22Rv1 (cell line): ENCODE results near the gene TEFM.

Experiments
- CTCF ChIP-seq: fragments of 450-650 bp; IDR thresholded peaks from 2 replicates; pipeline ENCODE4 v1.5.1; 2017; ENCODE audit warnings: mild to moderate bottlenecking
- ZFX ChIP-seq: fragments of 450-650 bp; IDR thresholded peaks from 2 replicates; pipeline ENCODE4 v1.6.1; 2017; ENCODE audit warnings: antibody characterized with exemption, borderline replicate concordance

GRCh38 chr17:30924341-30924740 lies 18.3 kb upstream of the TEFM start:
- TF ChIP-seq CTCF, result no peak
- TF ChIP-seq ZFX, result no peak
